Measurements from ENCODE around the gene MYO18A. TPM values are rescaled to one million over a fixed set of nuclear protein-coding genes. Genes with fewer than 3 reads are reported as not detected.
"Not testable (repeated sequence)": the region's sequence is repeated elsewhere in the genome, so short reads cannot be mapped to it uniquely, and the experiment has no call there.

Gene MYO18A
- total RNA-seq, 1 donor from 2014 or later: 48.2 TPM

- Mint-ChIP-seq H3K4me3 (no peak overlapping the region), H3K27ac (ENCODE audit: unreplicated experiment) (no peak overlapping the region), H3K4me1 (peaks cover 9% of the 10 kb centered on the region), H3K27me3 (ENCODE audit: low read depth) (peaks cover 3% of the 10 kb centered on the region), H3K36me3 (ENCODE audit: low read depth) (no peaks in the 10 kb centered on the region), H3K9me3 (no peaks in the 10 kb centered on the region)
- DNase-seq (ENCODE audit: low read depth, low spot score): no peak
- no peak for TF ChIP-seq CTCF (conservative IDR thresholded peaks at IDR 0.05)
Measured at GRCh38 chr17:29205047-29205446, 24.8 kb upstream of the MYO18A start.

GRCh38 chr17:29204068-29204804 is 24.0 kb upstream of the MYO18A start:
- DNase-seq (ENCODE audit: low read depth, low spot score); H3K27ac Mint-ChIP-seq (ENCODE audit: unreplicated experiment); H3K4me1 Mint-ChIP-seq; H3K27me3 Mint-ChIP-seq (ENCODE audit: low read depth); H3K4me3 Mint-ChIP-seq; H3K9me3 Mint-ChIP-seq; H3K36me3 Mint-ChIP-seq (ENCODE audit: low read depth): not testable (repeated sequence)

GRCh38 chr17:29197516-29198272 is 17.5 kb upstream of the MYO18A start:
- no peak for TF ChIP-seq CTCF (conservative IDR thresholded peaks at IDR 0.05)
- no peaks in the 10 kb centered on the region for H3K36me3 Mint-ChIP-seq (ENCODE audit: low read depth)
- H3K4me1 Mint-ChIP-seq: peaks cover 9% of the 10 kb centered on the region
- no peak overlapping the region for H3K4me3 Mint-ChIP-seq
- no peak for DNase-seq (ENCODE audit: low read depth, low spot score)
- peaks cover 3% of the 10 kb centered on the region for H3K27me3 Mint-ChIP-seq (ENCODE audit: low read depth)
- H3K9me3 Mint-ChIP-seq: peaks cover under 1% of the 10 kb centered on the region
- H3K27ac Mint-ChIP-seq (ENCODE audit: unreplicated experiment): no peak overlapping the region

- Mint-ChIP-seq H3K4me3 (no peak overlapping the region), H3K27me3 (ENCODE audit: low read depth) (peaks cover 3% of the 10 kb centered on the region), H3K9me3 (peaks cover 3% of the 10 kb centered on the region), H3K27ac (ENCODE audit: unreplicated experiment) (no peak overlapping the region), H3K36me3 (ENCODE audit: low read depth) (no peaks in the 10 kb centered on the region), H3K4me1 (peaks cover 9% of the 10 kb centered on the region)
- DNase-seq (ENCODE audit: low read depth, low spot score): no peak
- TF ChIP-seq CTCF (conservative IDR thresholded peaks at IDR 0.05): no peak
Measured at GRCh38 chr17:29196769-29197515, 16.7 kb upstream of the MYO18A start.

GRCh38 chr17:29195465-29196081 is 15.4 kb upstream of the MYO18A start:
- peaks cover 3% of the 10 kb centered on the region for H3K9me3 Mint-ChIP-seq
- no peak overlapping the region for H3K4me3 Mint-ChIP-seq
- H3K4me1 Mint-ChIP-seq: peaks cover 9% of the 10 kb centered on the region
- no peak overlapping the region for H3K27ac Mint-ChIP-seq (ENCODE audit: unreplicated experiment)
- no peak for DNase-seq (ENCODE audit: low read depth, low spot score)
- H3K36me3 Mint-ChIP-seq (ENCODE audit: low read depth): no peaks in the 10 kb centered on the region
- TF ChIP-seq CTCF (conservative IDR thresholded peaks at IDR 0.05): no peak
- H3K27me3 Mint-ChIP-seq (ENCODE audit: low read depth): no peaks in the 10 kb centered on the region
